Endodermal cell (in vitro differentiated cells): ENCODE measurements around the gene ASRGL1. TPM values are rescaled to one million over a fixed set of nuclear protein-coding genes. Genes with fewer than 3 reads are reported as not detected.

Experiments
- DNase-seq: peaks from one replicate; pipeline ENCODE4 v3.0.0-alpha.2; 2017
- H3K27ac ChIP-seq: 2 replicates; pipeline ENCODE4 v1.5.1; 2013; ENCODE audit warnings: mild to moderate bottlenecking, low read depth, low read length, moderate library complexity
- H3K27me3 ChIP-seq: 2 replicates; pipeline ENCODE4 v1.6.1; 2013; ENCODE audit warnings: mild to moderate bottlenecking, low read length, moderate library complexity; ENCODE audit not compliant: insufficient read depth, control insufficient read depth, poor library complexity, severe bottlenecking
- H3K36me3 ChIP-seq: 2 replicates; pipeline ENCODE4 v1.7.0; 2013; ENCODE audit warnings: mild to moderate bottlenecking, low read length, moderate library complexity; ENCODE audit not compliant: control insufficient read depth, insufficient read depth
- H3K4me1 ChIP-seq: one replicate; pipeline ENCODE4 v1.7.0; 2013; ENCODE audit warnings: low read length; ENCODE audit not compliant: control insufficient read depth, insufficient read depth
- H3K4me3 ChIP-seq: 2 replicates; pipeline ENCODE4 v1.5.1; 2013; ENCODE audit warnings: mild to moderate bottlenecking, low read length, moderate library complexity
- H3K9ac ChIP-seq: 2 replicates; pipeline ENCODE4 v1.6.1; 2013; ENCODE audit warnings: mild to moderate bottlenecking, low read length, moderate library complexity; ENCODE audit not compliant: poor library complexity, severe bottlenecking; ENCODE audit errors: extremely low read depth
- H3K9me3 ChIP-seq: 2 replicates; pipeline ENCODE4 v1.6.1; 2013; ENCODE audit warnings: mild to moderate bottlenecking, low read length, moderate library complexity; ENCODE audit not compliant: control insufficient read depth
- H3K27ac Mint-ChIP-seq: 2 replicates; pipeline ENCODE4 v1.8.0; 2020; ENCODE audit warnings: mixed read lengths
- H3K27me3 Mint-ChIP-seq: 2 replicates; pipeline ENCODE4 v1.8.0; 2021; ENCODE audit warnings: mild to moderate bottlenecking, mixed read lengths; ENCODE audit not compliant: insufficient read depth
- H3K36me3 Mint-ChIP-seq: 2 replicates; pipeline ENCODE4 v1.8.0; 2020; ENCODE audit warnings: low read depth, mixed read lengths
- H3K4me1 Mint-ChIP-seq: 2 replicates; pipeline ENCODE4 v1.8.0; 2020; ENCODE audit warnings: mixed read lengths
- H3K4me3 Mint-ChIP-seq: 2 replicates; pipeline ENCODE4 v1.8.0; 2020; ENCODE audit warnings: mild to moderate bottlenecking, moderate library complexity, mixed read lengths
- H3K9me3 Mint-ChIP-seq: 2 replicates; pipeline ENCODE4 v1.8.0; 2020; ENCODE audit warnings: mild to moderate bottlenecking, mixed read lengths
- CTCF ChIP-seq: fragments of 200-600 bp; sonication (generic); conservative IDR thresholded peaks from 2 replicates; pipeline ENCODE4 v1.5.0; 2021; ENCODE audit warnings: antibody characterized with exemption, mild to moderate bottlenecking
- WGBS, 2 experiments: methylation state at CpG; one replicate each; pipeline versions ENCODE4 v1.1.5 to v1.1.7; 2013; ENCODE audit warnings: missing lambda C conversion rate in 2 of 2, mixed read lengths in 1 of 2; ENCODE audit not compliant: insufficient coverage in 1 of 2, insufficient read length in 1 of 2; 5-methylcytosine and 5-hydroxymethylcytosine counted together
- total RNA-seq, 2 donors: library from RNA; stranded (reverse); fragmentation: NEBNext Ultra II Directional in 1 of 2; extraction: Animal tissue kit (Norgen Biotek cat#: 25700) in 1 of 2; gene quantifications; 2 replicates in 1 of 2; 3 replicates in 1 of 2; pipeline ENCODE4 v1.2.1, GENCODE V29; 2021

ASRGL1 gene
- total RNA-seq, 2 donors from 2014 or later = 39.8 to 61.8 TPM

GRCh38 chr11:62395885-62396551 is 58.8 kb downstream of the ASRGL1 start:
- no peaks in the 10 kb centered on the region for H3K36me3 ChIP-seq
- H3K9me3 Mint-ChIP-seq = no peaks in the 10 kb centered on the region
- no peaks in the 10 kb centered on the region for H3K27me3 ChIP-seq
- H3K9me3 ChIP-seq = no peaks in the 10 kb centered on the region
- no peak overlapping the region for H3K27ac ChIP-seq
- H3K4me1 ChIP-seq = peaks cover 17% of the 10 kb centered on the region
- WGBS, 2 experiments = 92 to 93% methylated on average over 7 to 10 of the region's 10 CpGs
- no peak overlapping the region for H3K27ac Mint-ChIP-seq
- no peak for TF ChIP-seq CTCF
- peaks cover 34% of the 10 kb centered on the region for H3K4me1 Mint-ChIP-seq
- peaks cover 6% of the 10 kb centered on the region for H3K36me3 Mint-ChIP-seq
- H3K9ac ChIP-seq = no peak overlapping the region
- no peak overlapping the region for H3K4me3 Mint-ChIP-seq
- no peak for DNase-seq
- no peak overlapping the region for H3K4me3 ChIP-seq
- no peaks in the 10 kb centered on the region for H3K27me3 Mint-ChIP-seq

GRCh38 chr11:62398011-62398994 is 61.1 kb downstream of the ASRGL1 start:
- H3K27ac ChIP-seq = no peak overlapping the region
- H3K36me3 ChIP-seq = no peaks in the 10 kb centered on the region
- no peaks in the 10 kb centered on the region for H3K27me3 ChIP-seq
- H3K27ac Mint-ChIP-seq = peak overlapping the region; percentile 50
- WGBS, 2 experiments = 62 to 80% methylated on average over 14 to 22 of the region's 22 CpGs
- peaks cover 11% of the 10 kb centered on the region for H3K4me1 ChIP-seq
- no peaks in the 10 kb centered on the region for H3K9me3 ChIP-seq
- H3K4me3 ChIP-seq = no peak overlapping the region
- no peaks in the 10 kb centered on the region for H3K27me3 Mint-ChIP-seq
- H3K4me3 Mint-ChIP-seq = no peak overlapping the region
- H3K36me3 Mint-ChIP-seq = no peaks in the 10 kb centered on the region
- peaks cover 32% of the 10 kb centered on the region for H3K4me1 Mint-ChIP-seq
- no peaks in the 10 kb centered on the region for H3K9me3 Mint-ChIP-seq
- TF ChIP-seq CTCF = no peak
- no peak overlapping the region for H3K9ac ChIP-seq
- peak; percentile 75 for DNase-seq

- Histone ChIP-seq H3K9ac (no peak overlapping the region), H3K27ac (no peak overlapping the region), H3K36me3 (no peaks in the 10 kb centered on the region), H3K9me3 (no peaks in the 10 kb centered on the region), H3K4me1 (peaks cover 11% of the 10 kb centered on the region), H3K27me3 (no peaks in the 10 kb centered on the region), H3K4me3 (no peak overlapping the region)
- no peak for DNase-seq
- no peak for TF ChIP-seq CTCF
- WGBS, 2 experiments = 83 to 88% methylated on average over 8 to 10 of the region's 10 CpGs
- Mint-ChIP-seq H3K27me3 (no peaks in the 10 kb centered on the region), H3K9me3 (no peaks in the 10 kb centered on the region), H3K36me3 (no peaks in the 10 kb centered on the region), H3K4me1 (peaks cover 30% of the 10 kb centered on the region), H3K4me3 (no peak overlapping the region), H3K27ac (peak overlapping the region; percentile 71)
These were observed 62.1 kb downstream of the ASRGL1 start for GRCh38 chr11:62399172-62399877.
